B cell (primary cell): ENCODE data around the gene PLCG1. TPM values are rescaled to one million over a fixed set of nuclear protein-coding genes. Genes with fewer than 3 reads are reported as not detected.

Source experiments
- ATAC-seq: fragments of 200-7000 bp; cut with Tn5 transposase; one replicate; pipeline ENCODE4 v1.10.0; 2021; ENCODE audit warnings: low read depth, mild to moderate bottlenecking, moderate number of reproducible peaks, moderate library complexity
- CTCF ChIA-PET: fragments of 350-600 bp; sonication (Branson Sonifier 250); formaldehyde crosslinking; loops from one replicate; lab custom pipeline; 2021; ENCODE audit warnings: antibody characterized with exemption, inconsistent platforms; lab: Charles Lee
- POLR2A ChIA-PET: fragments of 350-600 bp; sonication (Branson Sonifier 250); formaldehyde crosslinking; loops from one replicate; lab custom pipeline; 2021; ENCODE audit warnings: antibody characterized with exemption; lab: Charles Lee
- DNase-seq: peaks from one replicate; pipeline ENCODE4 v3.0.0; 2013
- H2AFZ ChIP-seq: 2 replicates; pipeline ENCODE4 v1.6.1; 2012; ENCODE audit warnings: mild to moderate bottlenecking, low read depth, low read length; ENCODE audit not compliant: insufficient read depth, poor library complexity, severe bottlenecking
- H3K27ac ChIP-seq, 2 donors: 1 replicate in 1 of 2; 2 replicates in 1 of 2; pipeline ENCODE4 v1.5.1; 2012 to 2013; ENCODE audit warnings: low read length in 2 of 2, mild to moderate bottlenecking in 2 of 2, moderate library complexity in 1 of 2
- H3K27me3 ChIP-seq, 4 experiments: fragments of 200-600 bp in 1 of 4; sonication (generic) in 1 of 4; replicated peaks in 1 of 4; 1 replicate in 2 of 4; 2 replicates in 2 of 4; pipeline versions ENCODE4 v1.6.1 to v1.7.0; 2013 to 2016; ENCODE audit warnings: low read length in 3 of 4, mild to moderate bottlenecking in 2 of 4, mixed read lengths in 1 of 4, moderate library complexity in 1 of 4; ENCODE audit not compliant: insufficient read depth in 4 of 4, control insufficient read depth in 3 of 4; ENCODE audit errors: control extremely low read depth in 1 of 4
- H3K36me3 ChIP-seq, 2 experiments: replicated peaks in 1 of 2; 1 replicate in 1 of 2; 2 replicates in 1 of 2; pipeline versions ENCODE4 v1.6.1 to v1.7.1; 2013; ENCODE audit warnings: low read length in 1 of 2; ENCODE audit not compliant: insufficient read depth in 2 of 2, control insufficient read depth in 1 of 2; ENCODE audit errors: control extremely low read depth in 1 of 2, extremely low read depth in 1 of 2
- H3K4me1 ChIP-seq, 2 donors: fragments of 200-600 bp in 1 of 2; sonication (generic) in 1 of 2; 1 replicate in 1 of 2; 2 replicates in 1 of 2; pipeline versions ENCODE4 v1.5.1 to v1.6.1; 2013 to 2017; ENCODE audit warnings: low read length in 2 of 2; ENCODE audit not compliant: control insufficient read depth in 2 of 2, insufficient read depth in 2 of 2
- H3K4me2 ChIP-seq: replicated peaks from 2 replicates; pipeline ENCODE3; 2012; ENCODE audit warnings: mild to moderate bottlenecking, low read depth, low read length; ENCODE audit not compliant: poor library complexity, severe bottlenecking
- H3K4me3 ChIP-seq, 5 experiments: fragments of 200-600 bp in 1 of 5; sonication (generic) in 1 of 5; 1 replicate in 3 of 5; 2 replicates in 2 of 5; pipeline versions ENCODE4 v1.5.1 to v1.7.0; 2011 to 2016; ENCODE audit warnings: low read length in 4 of 5, mild to moderate bottlenecking in 4 of 5, low read depth in 2 of 5, control low read depth in 1 of 5, moderate library complexity in 1 of 5; ENCODE audit not compliant: insufficient read depth in 1 of 5; ENCODE audit errors: control extremely low read depth in 1 of 5, extremely low read depth in 1 of 5
- H3K79me2 ChIP-seq: fragments of 200-600 bp; sonication (generic); one replicate; pipeline ENCODE4 v1.6.0; 2016; ENCODE audit warnings: low read length; ENCODE audit not compliant: control insufficient read depth, insufficient read depth
- H3K9ac ChIP-seq: fragments of 200-600 bp; sonication (generic); 2 replicates; pipeline ENCODE4 v1.6.1; 2017; ENCODE audit warnings: mild to moderate bottlenecking, low read length, moderate library complexity
- H3K9me3 ChIP-seq, 3 donors: one replicate each; pipeline versions ENCODE4 v1.6.1 to v1.7.1; 2013; ENCODE audit warnings: low read length in 2 of 3; ENCODE audit not compliant: control insufficient read depth in 2 of 3, insufficient read depth in 1 of 3; ENCODE audit errors: control extremely low read depth in 1 of 3
- H4K20me1 ChIP-seq: 2 replicates; pipeline ENCODE4 v1.6.0; 2012; ENCODE audit warnings: mild to moderate bottlenecking, low read length; ENCODE audit not compliant: insufficient read depth, control insufficient read depth, poor library complexity, severe bottlenecking
- H3K27ac Mint-ChIP-seq: one replicate; pipeline ENCODE4 v1.8.0; 2021; ENCODE audit warnings: mixed read lengths
- H3K27me3 Mint-ChIP-seq: one replicate; pipeline ENCODE4 v1.8.0; 2021; ENCODE audit warnings: mixed read lengths
- H3K4me1 Mint-ChIP-seq: one replicate; pipeline ENCODE4 v1.8.0; 2021; ENCODE audit warnings: mixed read lengths
- H3K4me3 Mint-ChIP-seq: one replicate; pipeline ENCODE4 v1.8.0; 2021; ENCODE audit warnings: mixed read lengths
- H3K9me3 Mint-ChIP-seq: one replicate; pipeline ENCODE4 v1.8.0; 2022; ENCODE audit warnings: mixed read lengths; ENCODE audit not compliant: insufficient read depth
- EZH2 ChIP-seq: IDR thresholded peaks from 2 replicates; pipeline ENCODE4 v1.6.1; 2012; ENCODE audit warnings: borderline replicate concordance, low read depth, mild to moderate bottlenecking, moderate library complexity, low read length; ENCODE audit not compliant: insufficient read depth, poor library complexity, severe bottlenecking
- WGBS: methylation state at CpG from one replicate; pipeline ENCODE4 v1.1.5; 2013; ENCODE audit warnings: missing lambda C conversion rate; ENCODE audit not compliant: insufficient coverage; 5-methylcytosine and 5-hydroxymethylcytosine counted together
- intact Hi-C: fragments of 100-400 bp; cut with micrococcal nuclease; formaldehyde crosslinking; loops from one replicate; pipeline ENCODE4 v1.10.0; 2022
- polyA plus RNA-seq: library from polyadenylated mRNA; depleted of rRNA; stranded (reverse); fragments of >200 nt; gene quantifications from 2 replicates; pipeline ENCODE4 v1.2.3, GENCODE V29; 2012
- total RNA-seq, 2 donors: library from RNA; stranded (reverse); fragments of 120-200 nt in 1 of 2; gene quantifications; 1 replicate in 1 of 2; 2 replicates in 1 of 2; pipeline versions ENCODE4 v1.2.3 to v1.2.4, GENCODE V29; 2013 to 2022
- TF ChIP-seq, protein P1 (sequence below): fragments of 200-600 bp; IDR thresholded peaks from one replicate; pipeline ENCODE4 v1.8.0; 2022; ENCODE audit warnings: antibody characterized with exemption, mild to moderate bottlenecking

The PLCG1 gene
- total and polyA plus RNA-seq, 2 donors (not counting 1 experiment from before 2014, with no cell fraction given), result 98.7 to 101 TPM

DNA sequence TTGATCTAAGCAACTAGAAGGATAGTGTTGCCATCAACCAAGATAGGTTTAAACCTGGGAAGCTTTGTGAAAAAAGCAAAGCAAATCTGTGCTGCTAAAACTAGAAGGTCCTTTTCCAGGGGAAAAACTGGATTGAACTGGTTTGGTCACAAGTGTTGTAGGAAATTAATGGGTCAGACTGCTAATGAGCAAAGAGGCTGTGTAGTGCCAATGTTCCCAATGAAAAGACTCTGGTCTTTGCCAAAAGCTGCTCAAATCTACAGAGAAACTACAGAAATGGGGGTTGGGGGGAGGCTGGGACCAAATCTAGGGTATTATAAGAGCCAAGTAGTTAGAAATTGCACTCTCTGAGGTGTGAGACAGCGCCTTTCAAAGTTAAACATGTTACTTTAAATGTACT is 85.0 kb downstream of the PLCG1 start:
- Histone ChIP-seq H3K79me2 (no peaks in the 10 kb centered on the region), H3K27ac (no peak overlapping the region), H3K9me3 (no peaks in the 10 kb centered on the region), H3K4me2 (no peak overlapping the region), H3K4me1 (no peaks in the 10 kb centered on the region), H3K4me3 (no peak overlapping the region), H3K9ac (no peak overlapping the region), H3K36me3 (no peaks in the 10 kb centered on the region), H4K20me1 (no peaks in the 10 kb centered on the region), H3K27me3 (no peaks in the 10 kb centered on the region), H2AFZ (no peak overlapping the region)
- ChIA-PET POLR2A (no interaction called here), CTCF (interaction anchor here (3.2 kb wide), 1 partner anchor 11 kb away, joined by 14 read pairs; no protein-coding TSS in a partner anchor)
- no peak for DNase-seq
- no peak overlapping the region for H3K27ac Mint-ChIP-seq
- intact Hi-C loops, result no loop called here
- peaks cover 4% of the 10 kb centered on the region for H3K4me1 Mint-ChIP-seq
- TF ChIP-seq EZH2, result no peak
- TF ChIP-seq, protein P1, sequence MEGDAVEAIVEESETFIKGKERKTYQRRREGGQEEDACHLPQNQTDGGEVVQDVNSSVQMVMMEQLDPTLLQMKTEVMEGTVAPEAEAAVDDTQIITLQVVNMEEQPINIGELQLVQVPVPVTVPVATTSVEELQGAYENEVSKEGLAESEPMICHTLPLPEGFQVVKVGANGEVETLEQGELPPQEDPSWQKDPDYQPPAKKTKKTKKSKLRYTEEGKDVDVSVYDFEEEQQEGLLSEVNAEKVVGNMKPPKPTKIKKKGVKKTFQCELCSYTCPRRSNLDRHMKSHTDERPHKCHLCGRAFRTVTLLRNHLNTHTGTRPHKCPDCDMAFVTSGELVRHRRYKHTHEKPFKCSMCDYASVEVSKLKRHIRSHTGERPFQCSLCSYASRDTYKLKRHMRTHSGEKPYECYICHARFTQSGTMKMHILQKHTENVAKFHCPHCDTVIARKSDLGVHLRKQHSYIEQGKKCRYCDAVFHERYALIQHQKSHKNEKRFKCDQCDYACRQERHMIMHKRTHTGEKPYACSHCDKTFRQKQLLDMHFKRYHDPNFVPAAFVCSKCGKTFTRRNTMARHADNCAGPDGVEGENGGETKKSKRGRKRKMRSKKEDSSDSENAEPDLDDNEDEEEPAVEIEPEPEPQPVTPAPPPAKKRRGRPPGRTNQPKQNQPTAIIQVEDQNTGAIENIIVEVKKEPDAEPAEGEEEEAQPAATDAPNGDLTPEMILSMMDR, result no peak
- no CpG with 5 or more reads among the region's 1 CpG for WGBS
- no peaks in the 10 kb centered on the region for H3K9me3 Mint-ChIP-seq
- H3K4me3 Mint-ChIP-seq, result no peak overlapping the region
- no peak for ATAC-seq
- no peaks in the 10 kb centered on the region for H3K27me3 Mint-ChIP-seq

DNA sequence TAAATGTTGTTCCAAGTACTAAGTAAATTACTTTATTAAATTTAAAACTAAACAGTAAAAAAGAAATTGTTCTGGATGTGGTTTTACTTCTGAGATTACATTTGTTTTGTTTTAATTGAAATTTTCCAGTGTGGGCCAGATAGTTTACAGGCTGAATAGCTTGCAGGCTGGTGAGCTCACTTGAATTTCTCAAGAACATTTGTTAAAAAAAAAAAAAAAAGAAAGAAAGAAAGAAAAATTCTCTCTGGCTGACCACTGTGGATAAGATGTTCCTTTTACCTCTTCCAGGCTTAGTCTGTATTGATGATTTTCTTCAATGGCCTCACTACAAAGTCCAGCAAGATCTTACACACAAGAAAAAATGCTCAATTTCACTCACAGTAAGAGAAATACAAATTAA is 85.4 kb downstream of the PLCG1 start:
- H4K20me1 ChIP-seq, result no peaks in the 10 kb centered on the region
- no peak overlapping the region for H3K4me2 ChIP-seq
- TF ChIP-seq EZH2, result no peak
- no peak overlapping the region for H3K27ac Mint-ChIP-seq
- no peaks in the 10 kb centered on the region for H3K36me3 ChIP-seq
- no peak for DNase-seq
- H3K27ac ChIP-seq, result no peak overlapping the region
- H3K4me1 Mint-ChIP-seq, result peaks cover 4% of the 10 kb centered on the region
- ChIA-PET CTCF (interaction anchor here (2.8 to 3.2 kb wide), 2 partner anchors 11 to 88 kb away, joined by 14 to 16 read pairs; no protein-coding TSS in a partner anchor), POLR2A (no interaction called here)
- H2AFZ ChIP-seq, result no peak overlapping the region
- H3K9ac ChIP-seq, result no peak overlapping the region
- no peaks in the 10 kb centered on the region for H3K4me1 ChIP-seq
- H3K4me3 ChIP-seq, result no peak overlapping the region
- no peak for ATAC-seq
- H3K27me3 ChIP-seq, result no peaks in the 10 kb centered on the region
- no peaks in the 10 kb centered on the region for H3K9me3 ChIP-seq
- H3K9me3 Mint-ChIP-seq, result no peaks in the 10 kb centered on the region
- no peaks in the 10 kb centered on the region for H3K79me2 ChIP-seq
- intact Hi-C loops, result no loop called here
- H3K27me3 Mint-ChIP-seq, result no peaks in the 10 kb centered on the region
- no peak overlapping the region for H3K4me3 Mint-ChIP-seq
